HepG2 (cell line): ENCODE results near the gene TSHZ2. TPM values are rescaled to one million over a fixed set of nuclear protein-coding genes. Genes with fewer than 3 reads are reported as not detected.
A peak's percentile ranks its signal among the peaks of the same experiment; 100 is the strongest.

ENCODE experiments used
- ARNT ChIP-seq: fragments of 450-650 bp; IDR thresholded peaks from 2 replicates; pipeline ENCODE4 v1.6.1; 2017
- ARNT2 ChIP-seq: sonication (generic); formaldehyde crosslinking; IDR thresholded peaks from 2 replicates; pipeline ENCODE4 v1.8.0; 2022; ENCODE audit warnings: mild to moderate bottlenecking, low read depth, missing genetic modification reagents, moderate library complexity
- ATF7-NPFF ChIP-seq: sonication (generic); formaldehyde crosslinking; IDR thresholded peaks from 2 replicates; pipeline ENCODE4 v1.8.1; 2023; ENCODE audit warnings: mild to moderate bottlenecking, low read depth, missing genetic modification reagents, moderate library complexity
- KDM1A ChIP-seq: IDR thresholded peaks from 2 replicates; pipeline ENCODE4 v1.6.1; 2016; ENCODE audit warnings: missing compliant biosample characterization
- MLX ChIP-seq: IDR thresholded peaks from 2 replicates; pipeline ENCODE4 v1.6.1; 2016
- NAIF1 ChIP-seq: sonication (generic); formaldehyde crosslinking; IDR thresholded peaks from 2 replicates; pipeline ENCODE4 v1.5.0; 2020; ENCODE audit warnings: mild to moderate bottlenecking, missing genetic modification reagents, borderline replicate concordance
- ZNF282 ChIP-seq: fragments of 450-650 bp; IDR thresholded peaks from 2 replicates; pipeline ENCODE4 v1.6.1; 2018; ENCODE audit not compliant: partially characterized antibody
- ZNF567 ChIP-seq: sonication (generic); formaldehyde crosslinking; IDR thresholded peaks from 2 replicates; pipeline ENCODE4 v1.8.1; 2023; ENCODE audit warnings: mild to moderate bottlenecking, missing genetic modification reagents, borderline replicate concordance
- ZNF788 ChIP-seq: sonication (generic); formaldehyde crosslinking; IDR thresholded peaks from 2 replicates; pipeline ENCODE4 v1.5.0; 2020; ENCODE audit warnings: mild to moderate bottlenecking, missing genetic modification reagents, borderline replicate concordance
- ZSCAN22 ChIP-seq: sonication (generic); formaldehyde crosslinking; IDR thresholded peaks from 2 replicates; pipeline ENCODE4 v1.4.0; 2020; ENCODE audit warnings: mild to moderate bottlenecking, missing genetic modification reagents
- polyA plus RNA-seq, 8 experiments: library from polyadenylated mRNA; depleted of rRNA in 3 of 8; stranded (reverse) in 7 of 8; unstranded in 1 of 8; fragments of >200 nt; fragmentation: Illumina TruSeq in 4 of 8; extraction: Trizol in 4 of 8; gene quantifications; 2 replicates each; pipeline versions ENCODE4 v1.2.1 to v1.2.3, GENCODE V29; 2011 to 2016; ENCODE audit warnings: low read depth in 4 of 8, missing spikeins in 1 of 8, mixed read lengths in 1 of 8; ENCODE audit not compliant: insufficient read depth in 1 of 8
- total RNA-seq, 5 experiments: library from RNA; depleted of rRNA; stranded (reverse); fragments of >200 nt; fragmentation: Illumina TruSeq; extraction: Trizol; gene quantifications; 2 replicates each; pipeline ENCODE4 v1.2.3, GENCODE V29; 2016; ENCODE audit warnings: low read depth in 1 of 5
- TF ChIP-seq, protein P1 (sequence below): sonication (generic); formaldehyde crosslinking; IDR thresholded peaks from 2 replicates; pipeline ENCODE4 v1.5.0; 2020; ENCODE audit warnings: missing genetic modification reagents
- TF ChIP-seq, protein P2 (sequence below): sonication (generic); formaldehyde crosslinking; IDR thresholded peaks from one replicate; pipeline ENCODE4 v1.5.1; 2020; ENCODE audit warnings: mild to moderate bottlenecking, missing genetic modification reagents; ENCODE audit errors: not compliant biosample characterization
- TF ChIP-seq, protein P3 (sequence below), 2 experiments: IDR thresholded peaks; 2 replicates each; pipeline ENCODE4 v1.6.1; 2011 to 2012; ENCODE audit warnings: low read length in 2 of 2, borderline replicate concordance in 1 of 2, low read depth in 1 of 2, mild to moderate bottlenecking in 1 of 2, moderate library complexity in 1 of 2

TSHZ2 gene
- total and polyA plus RNA-seq, 2 of the 13 experiments (the other 11 are each of a cell fraction or from before 2014, with no cell fraction given) = 0.01 TPM; not detected in 1

- TF ChIP-seq, protein P1, sequence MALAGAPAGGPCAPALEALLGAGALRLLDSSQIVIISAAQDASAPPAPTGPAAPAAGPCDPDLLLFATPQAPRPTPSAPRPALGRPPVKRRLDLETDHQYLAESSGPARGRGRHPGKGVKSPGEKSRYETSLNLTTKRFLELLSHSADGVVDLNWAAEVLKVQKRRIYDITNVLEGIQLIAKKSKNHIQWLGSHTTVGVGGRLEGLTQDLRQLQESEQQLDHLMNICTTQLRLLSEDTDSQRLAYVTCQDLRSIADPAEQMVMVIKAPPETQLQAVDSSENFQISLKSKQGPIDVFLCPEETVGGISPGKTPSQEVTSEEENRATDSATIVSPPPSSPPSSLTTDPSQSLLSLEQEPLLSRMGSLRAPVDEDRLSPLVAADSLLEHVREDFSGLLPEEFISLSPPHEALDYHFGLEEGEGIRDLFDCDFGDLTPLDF (CRISPR knock-in tag) = no peak
- TF ChIP-seq ZNF567 (CRISPR knock-in tag) = no peak
- TF ChIP-seq NAIF1 (CRISPR knock-in tag) = no peak
- no peak for TF ChIP-seq ZNF282
- TF ChIP-seq ZSCAN22 (CRISPR knock-in tag) = no peak
- peak; percentile 64 for TF ChIP-seq KDM1A (CRISPR knock-in tag)
- TF ChIP-seq ARNT = no peak
- no peak for TF ChIP-seq ATF7-NPFF (CRISPR knock-in tag)
- TF ChIP-seq MLX (CRISPR knock-in tag) = peak; percentile 54; the same call in 1 of the 2 replicates
- no peak for TF ChIP-seq ARNT2 (CRISPR knock-in tag)
- TF ChIP-seq, protein P2, sequence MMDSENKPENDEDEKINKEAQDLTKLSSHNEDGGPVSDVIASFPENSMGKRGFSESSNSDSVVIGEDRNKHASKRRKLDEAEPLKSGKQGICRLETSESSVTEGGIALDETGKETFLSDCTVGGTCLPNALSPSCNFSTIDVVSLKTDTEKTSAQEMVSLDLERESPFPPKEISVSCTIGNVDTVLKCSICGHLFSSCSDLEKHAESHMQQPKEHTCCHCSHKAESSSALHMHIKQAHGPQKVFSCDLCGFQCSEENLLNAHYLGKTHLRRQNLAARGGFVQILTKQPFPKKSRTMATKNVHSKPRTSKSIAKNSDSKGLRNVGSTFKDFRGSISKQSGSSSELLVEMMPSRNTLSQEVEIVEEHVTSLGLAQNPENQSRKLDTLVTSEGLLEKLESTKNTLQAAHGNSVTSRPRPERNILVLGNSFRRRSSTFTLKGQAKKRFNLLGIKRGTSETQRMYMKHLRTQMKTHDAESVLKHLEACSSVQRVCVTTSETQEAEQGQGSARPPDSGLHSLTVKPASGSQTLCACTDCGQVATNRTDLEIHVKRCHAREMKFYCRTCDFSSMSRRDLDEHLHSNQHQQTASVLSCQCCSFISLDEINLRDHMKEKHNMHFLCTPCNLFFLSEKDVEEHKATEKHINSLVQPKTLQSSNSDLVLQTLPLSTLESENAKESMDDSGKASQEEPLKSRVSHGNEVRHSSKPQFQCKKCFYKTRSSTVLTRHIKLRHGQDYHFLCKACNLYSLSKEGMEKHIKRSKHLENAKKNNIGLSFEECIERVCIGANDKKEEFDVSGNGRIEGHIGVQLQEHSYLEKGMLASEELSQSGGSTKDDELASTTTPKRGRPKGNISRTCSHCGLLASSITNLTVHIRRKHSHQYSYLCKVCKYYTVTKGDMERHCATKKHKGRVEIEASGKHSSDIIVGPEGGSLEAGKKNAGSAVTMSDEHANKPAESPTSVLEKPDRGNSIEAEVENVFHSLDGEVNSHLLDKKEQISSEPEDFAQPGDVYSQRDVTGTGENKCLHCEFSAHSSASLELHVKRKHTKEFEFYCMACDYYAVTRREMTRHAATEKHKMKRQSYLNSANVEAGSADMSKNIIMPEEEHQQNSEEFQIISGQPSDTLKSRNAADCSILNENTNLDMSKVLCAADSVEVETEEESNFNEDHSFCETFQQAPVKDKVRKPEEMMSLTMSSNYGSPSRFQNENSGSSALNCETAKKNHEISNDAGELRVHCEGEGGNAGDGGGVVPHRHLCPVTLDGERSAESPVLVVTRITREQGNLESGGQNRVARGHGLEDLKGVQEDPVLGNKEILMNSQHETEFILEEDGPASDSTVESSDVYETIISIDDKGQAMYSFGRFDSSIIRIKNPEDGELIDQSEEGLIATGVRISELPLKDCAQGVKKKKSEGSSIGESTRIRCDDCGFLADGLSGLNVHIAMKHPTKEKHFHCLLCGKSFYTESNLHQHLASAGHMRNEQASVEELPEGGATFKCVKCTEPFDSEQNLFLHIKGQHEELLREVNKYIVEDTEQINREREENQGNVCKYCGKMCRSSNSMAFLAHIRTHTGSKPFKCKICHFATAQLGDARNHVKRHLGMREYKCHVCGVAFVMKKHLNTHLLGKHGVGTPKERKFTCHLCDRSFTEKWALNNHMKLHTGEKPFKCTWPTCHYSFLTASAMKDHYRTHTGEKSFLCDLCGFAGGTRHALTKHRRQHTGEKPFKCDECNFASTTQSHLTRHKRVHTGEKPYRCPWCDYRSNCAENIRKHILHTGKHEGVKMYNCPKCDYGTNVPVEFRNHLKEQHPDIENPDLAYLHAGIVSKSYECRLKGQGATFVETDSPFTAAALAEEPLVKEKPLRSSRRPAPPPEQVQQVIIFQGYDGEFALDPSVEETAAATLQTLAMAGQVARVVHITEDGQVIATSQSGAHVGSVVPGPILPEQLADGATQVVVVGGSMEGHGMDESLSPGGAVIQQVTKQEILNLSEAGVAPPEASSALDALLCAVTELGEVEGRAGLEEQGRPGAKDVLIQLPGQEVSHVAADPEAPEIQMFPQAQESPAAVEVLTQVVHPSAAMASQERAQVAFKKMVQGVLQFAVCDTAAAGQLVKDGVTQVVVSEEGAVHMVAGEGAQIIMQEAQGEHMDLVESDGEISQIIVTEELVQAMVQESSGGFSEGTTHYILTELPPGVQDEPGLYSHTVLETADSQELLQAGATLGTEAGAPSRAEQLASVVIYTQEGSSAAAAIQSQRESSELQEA = no peak
- no peak for TF ChIP-seq ZNF788 (CRISPR knock-in tag)
- TF ChIP-seq, protein P3, sequence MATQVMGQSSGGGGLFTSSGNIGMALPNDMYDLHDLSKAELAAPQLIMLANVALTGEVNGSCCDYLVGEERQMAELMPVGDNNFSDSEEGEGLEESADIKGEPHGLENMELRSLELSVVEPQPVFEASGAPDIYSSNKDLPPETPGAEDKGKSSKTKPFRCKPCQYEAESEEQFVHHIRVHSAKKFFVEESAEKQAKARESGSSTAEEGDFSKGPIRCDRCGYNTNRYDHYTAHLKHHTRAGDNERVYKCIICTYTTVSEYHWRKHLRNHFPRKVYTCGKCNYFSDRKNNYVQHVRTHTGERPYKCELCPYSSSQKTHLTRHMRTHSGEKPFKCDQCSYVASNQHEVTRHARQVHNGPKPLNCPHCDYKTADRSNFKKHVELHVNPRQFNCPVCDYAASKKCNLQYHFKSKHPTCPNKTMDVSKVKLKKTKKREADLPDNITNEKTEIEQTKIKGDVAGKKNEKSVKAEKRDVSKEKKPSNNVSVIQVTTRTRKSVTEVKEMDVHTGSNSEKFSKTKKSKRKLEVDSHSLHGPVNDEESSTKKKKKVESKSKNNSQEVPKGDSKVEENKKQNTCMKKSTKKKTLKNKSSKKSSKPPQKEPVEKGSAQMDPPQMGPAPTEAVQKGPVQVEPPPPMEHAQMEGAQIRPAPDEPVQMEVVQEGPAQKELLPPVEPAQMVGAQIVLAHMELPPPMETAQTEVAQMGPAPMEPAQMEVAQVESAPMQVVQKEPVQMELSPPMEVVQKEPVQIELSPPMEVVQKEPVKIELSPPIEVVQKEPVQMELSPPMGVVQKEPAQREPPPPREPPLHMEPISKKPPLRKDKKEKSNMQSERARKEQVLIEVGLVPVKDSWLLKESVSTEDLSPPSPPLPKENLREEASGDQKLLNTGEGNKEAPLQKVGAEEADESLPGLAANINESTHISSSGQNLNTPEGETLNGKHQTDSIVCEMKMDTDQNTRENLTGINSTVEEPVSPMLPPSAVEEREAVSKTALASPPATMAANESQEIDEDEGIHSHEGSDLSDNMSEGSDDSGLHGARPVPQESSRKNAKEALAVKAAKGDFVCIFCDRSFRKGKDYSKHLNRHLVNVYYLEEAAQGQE (IDR thresholded peaks at IDR 0.05; ENCODE audit: borderline replicate concordance in 1 of 2, low read depth in 1 of 2, low read length in 2 of 2) = no peak
Measured at GRCh38 chr20:53081916-53082863, 110.0 kb downstream of the TSHZ2 start (continued).
